ENCODE data around the gene KLC1.

DNA sequence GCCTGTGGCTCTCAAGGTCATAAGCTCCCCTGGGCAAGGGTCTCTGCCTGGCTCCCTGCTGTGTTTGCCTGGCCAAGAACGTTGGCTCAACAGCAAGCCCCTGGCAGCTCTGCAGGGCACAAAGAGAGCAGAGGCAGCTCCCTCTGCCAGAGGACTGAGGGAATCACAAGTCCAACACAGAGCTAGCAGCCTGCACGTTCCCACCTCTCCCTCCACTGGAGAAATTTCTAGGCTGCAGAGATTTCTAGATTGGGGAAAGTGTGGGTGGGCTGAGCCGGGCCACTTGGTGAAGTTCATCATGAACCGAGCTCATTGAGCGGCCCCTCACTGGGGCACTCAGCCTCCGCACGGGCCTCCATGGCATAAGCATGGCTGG, 106.4 kb downstream of the KLC1 start:
- TF ChIP-seq, protein P1, sequence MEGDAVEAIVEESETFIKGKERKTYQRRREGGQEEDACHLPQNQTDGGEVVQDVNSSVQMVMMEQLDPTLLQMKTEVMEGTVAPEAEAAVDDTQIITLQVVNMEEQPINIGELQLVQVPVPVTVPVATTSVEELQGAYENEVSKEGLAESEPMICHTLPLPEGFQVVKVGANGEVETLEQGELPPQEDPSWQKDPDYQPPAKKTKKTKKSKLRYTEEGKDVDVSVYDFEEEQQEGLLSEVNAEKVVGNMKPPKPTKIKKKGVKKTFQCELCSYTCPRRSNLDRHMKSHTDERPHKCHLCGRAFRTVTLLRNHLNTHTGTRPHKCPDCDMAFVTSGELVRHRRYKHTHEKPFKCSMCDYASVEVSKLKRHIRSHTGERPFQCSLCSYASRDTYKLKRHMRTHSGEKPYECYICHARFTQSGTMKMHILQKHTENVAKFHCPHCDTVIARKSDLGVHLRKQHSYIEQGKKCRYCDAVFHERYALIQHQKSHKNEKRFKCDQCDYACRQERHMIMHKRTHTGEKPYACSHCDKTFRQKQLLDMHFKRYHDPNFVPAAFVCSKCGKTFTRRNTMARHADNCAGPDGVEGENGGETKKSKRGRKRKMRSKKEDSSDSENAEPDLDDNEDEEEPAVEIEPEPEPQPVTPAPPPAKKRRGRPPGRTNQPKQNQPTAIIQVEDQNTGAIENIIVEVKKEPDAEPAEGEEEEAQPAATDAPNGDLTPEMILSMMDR (IDR thresholded peaks at IDR 0.05): no peak
- TF ChIP-seq POLR2AphosphoS5 (IDR thresholded peaks at IDR 0.05) (no peak), POLR2A (IDR thresholded peaks at IDR 0.05) (no peak)

Measured in transverse colon (tissue), 4 donors.